ENCODE data around the gene ZAP70. TPM values are rescaled to one million over a fixed set of nuclear protein-coding genes. Genes with fewer than 3 reads are reported as not detected.

ZAP70 gene
- total RNA-seq, 4 donors from 2014 or later: 2.3 to 3.3 (median 3.1) TPM

DNA sequence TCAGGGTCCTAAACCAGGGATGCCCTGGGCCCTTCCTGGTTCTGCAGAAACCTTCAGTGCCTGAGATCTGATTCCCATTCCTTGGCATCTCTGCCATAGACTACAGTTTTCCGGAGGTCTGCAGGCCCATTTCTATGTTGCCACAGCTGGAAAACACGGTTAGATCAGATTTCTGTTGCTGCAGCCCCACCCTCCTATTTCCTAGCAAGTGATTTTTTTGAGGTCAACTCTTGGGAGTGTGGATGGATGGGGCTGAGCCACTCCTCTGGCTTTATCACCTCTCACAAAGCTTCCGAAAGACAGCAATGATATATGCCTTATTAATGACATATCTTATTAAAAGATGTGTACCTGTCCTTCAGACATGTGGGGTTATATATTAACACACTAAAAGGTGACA, 56.3 kb downstream of the ZAP70 start:
- TF ChIP-seq, protein P1, sequence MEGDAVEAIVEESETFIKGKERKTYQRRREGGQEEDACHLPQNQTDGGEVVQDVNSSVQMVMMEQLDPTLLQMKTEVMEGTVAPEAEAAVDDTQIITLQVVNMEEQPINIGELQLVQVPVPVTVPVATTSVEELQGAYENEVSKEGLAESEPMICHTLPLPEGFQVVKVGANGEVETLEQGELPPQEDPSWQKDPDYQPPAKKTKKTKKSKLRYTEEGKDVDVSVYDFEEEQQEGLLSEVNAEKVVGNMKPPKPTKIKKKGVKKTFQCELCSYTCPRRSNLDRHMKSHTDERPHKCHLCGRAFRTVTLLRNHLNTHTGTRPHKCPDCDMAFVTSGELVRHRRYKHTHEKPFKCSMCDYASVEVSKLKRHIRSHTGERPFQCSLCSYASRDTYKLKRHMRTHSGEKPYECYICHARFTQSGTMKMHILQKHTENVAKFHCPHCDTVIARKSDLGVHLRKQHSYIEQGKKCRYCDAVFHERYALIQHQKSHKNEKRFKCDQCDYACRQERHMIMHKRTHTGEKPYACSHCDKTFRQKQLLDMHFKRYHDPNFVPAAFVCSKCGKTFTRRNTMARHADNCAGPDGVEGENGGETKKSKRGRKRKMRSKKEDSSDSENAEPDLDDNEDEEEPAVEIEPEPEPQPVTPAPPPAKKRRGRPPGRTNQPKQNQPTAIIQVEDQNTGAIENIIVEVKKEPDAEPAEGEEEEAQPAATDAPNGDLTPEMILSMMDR (IDR thresholded peaks at IDR 0.05; ENCODE audit: low read depth): no peak

DNA sequence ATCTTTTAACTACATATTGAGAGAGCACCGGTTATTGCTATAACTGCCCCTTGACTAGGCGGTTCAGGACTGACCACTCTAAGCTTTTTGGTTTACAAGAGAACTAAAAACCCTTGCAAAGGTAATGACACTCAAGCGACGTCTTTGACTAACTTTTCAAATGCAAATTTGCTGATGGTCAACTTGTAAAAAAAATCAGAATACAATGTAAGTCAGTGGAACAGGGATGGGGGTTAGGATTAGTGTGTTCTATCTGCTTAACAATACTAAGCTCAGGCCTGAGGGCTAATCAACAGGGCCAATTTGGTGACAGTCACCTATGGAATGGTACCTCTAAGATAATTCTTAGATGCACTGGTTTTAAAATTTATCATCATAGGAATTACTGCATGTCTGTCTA, 57.1 kb downstream of the ZAP70 start:
- TF ChIP-seq, protein P1 (IDR thresholded peaks at IDR 0.05; ENCODE audit: low read depth): no peak

GRCh38 chr2:97774425-97774824, 61.0 kb downstream of the ZAP70 start:
- TF ChIP-seq, protein P1 (IDR thresholded peaks at IDR 0.05; ENCODE audit: low read depth): no peak

DNA sequence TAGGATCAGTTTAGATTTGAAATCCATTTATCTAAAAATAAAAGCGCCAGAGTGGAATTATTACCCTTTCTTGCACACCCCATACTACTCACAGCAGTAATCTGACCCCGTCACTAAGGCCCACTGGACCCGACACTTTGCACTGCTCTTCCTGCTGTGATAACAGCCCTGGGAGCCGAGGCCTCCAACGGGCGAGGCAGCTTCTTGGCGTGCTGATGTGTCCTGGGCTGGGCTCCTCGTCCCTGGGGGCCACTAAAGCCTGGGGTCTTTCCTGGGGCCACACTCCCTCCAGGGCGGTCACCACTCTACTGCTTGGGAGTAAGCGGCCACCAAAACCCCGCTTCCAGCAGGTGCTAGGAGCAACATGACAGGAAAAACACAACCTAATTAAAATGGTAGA, 61.7 kb downstream of the ZAP70 start:
- TF ChIP-seq, protein P1 (IDR thresholded peaks at IDR 0.05; ENCODE audit: low read depth): no peak

GRCh38 chr2:97779141-97779540, 65.8 kb downstream of the ZAP70 start:
- TF ChIP-seq, protein P1 (IDR thresholded peaks at IDR 0.05; ENCODE audit: low read depth): no peak

DNA sequence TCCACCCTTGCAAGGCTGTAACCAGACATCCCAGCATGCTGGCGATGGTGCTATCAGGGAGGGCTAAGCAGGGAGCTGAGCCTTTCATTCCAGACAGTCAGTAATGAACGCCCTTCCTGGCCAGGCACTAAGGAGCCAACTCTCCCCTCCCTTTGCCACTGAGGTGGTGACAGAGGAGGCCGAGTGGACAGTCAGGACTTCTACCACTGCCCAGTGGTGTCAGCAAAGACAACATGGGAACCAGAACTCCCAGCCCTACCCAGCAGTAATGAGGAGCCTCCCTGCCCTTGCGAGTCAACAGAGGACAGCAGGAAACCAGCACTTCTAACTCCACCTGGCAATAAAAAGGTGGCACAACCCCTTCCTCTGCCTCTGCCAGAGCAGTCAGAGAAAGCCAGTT, 68.6 kb downstream of the ZAP70 start:
- TF ChIP-seq, protein P1 (IDR thresholded peaks at IDR 0.05; ENCODE audit: low read depth): no peak

DNA sequence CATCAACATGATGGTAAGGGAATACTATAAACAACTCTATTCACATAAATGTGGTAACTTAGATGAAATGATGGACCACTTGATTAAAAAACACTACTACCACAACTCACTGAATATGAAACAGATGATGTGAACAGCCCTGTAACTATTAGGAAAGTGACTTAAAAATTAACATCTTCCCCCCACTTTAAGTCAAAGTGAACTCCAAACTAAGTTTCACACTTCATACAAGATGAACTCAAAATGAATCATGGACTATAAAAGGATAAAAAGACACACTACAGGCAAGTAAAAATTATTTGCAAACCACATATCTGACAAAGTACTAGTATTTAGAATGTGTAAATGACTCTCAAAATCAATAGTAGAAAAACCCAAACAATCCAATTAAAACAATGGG, 71.6 kb downstream of the ZAP70 start:
- TF ChIP-seq, protein P1 (IDR thresholded peaks at IDR 0.05; ENCODE audit: low read depth): no peak

All from subcutaneous adipose tissue (tissue), 4 donors.